ENCODE measurements around the gene NUDT1.

NUDT1 gene

DNA sequence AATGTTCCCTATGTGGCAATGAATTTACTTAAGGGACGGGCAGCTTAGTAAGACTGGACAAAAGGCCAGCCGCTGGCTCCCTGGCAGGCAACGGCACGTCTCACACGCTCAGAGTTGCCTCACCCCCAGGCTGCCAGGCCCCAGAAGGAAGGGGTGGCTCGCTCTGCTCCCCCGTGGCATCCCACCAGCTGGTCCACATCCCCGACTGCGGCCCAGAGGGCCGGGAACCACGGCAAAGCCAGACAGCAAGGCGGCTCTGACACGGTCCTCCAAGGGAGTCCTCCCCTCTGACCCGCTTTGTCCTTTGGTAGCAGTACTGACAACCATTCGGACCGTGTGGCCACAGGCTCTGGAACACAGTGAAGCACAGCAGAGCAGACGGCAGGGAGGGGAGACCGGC is 34.1 kb downstream of the NUDT1 start:
- H3K4me3 ChIP-seq (ENCODE audit: low read depth, low read length), result no peak overlapping the region
- no peak overlapping the region for H3K18ac ChIP-seq (ENCODE audit: low read length)
- no peak overlapping the region for H3K27ac ChIP-seq (ENCODE audit: low read depth, low read length)
- peaks cover 3 to 15% of the 10 kb centered on the region in 2 experiments for H3K36me3 ChIP-seq (ENCODE audit: control insufficient read depth in 1 of 2, insufficient read depth in 2 of 2, low read length in 2 of 2)
- H4K91ac ChIP-seq (ENCODE audit: low read depth, low read length), result no peak overlapping the region
- H4K12ac ChIP-seq (ENCODE audit: low read depth, low read length), result no peak overlapping the region
- H3K4me2 ChIP-seq (ENCODE audit: low read length), result no peak overlapping the region
- no peak overlapping the region for H2BK12ac ChIP-seq (ENCODE audit: low read length)
- no peak overlapping the region for H3K14ac ChIP-seq (ENCODE audit: low read length)
- DNase-seq, result no peak
- H4K8ac ChIP-seq (ENCODE audit: low read depth, low read length), result no peak overlapping the region
- H2BK120ac ChIP-seq (ENCODE audit: insufficient read depth, low read length, poor library complexity), result no peak overlapping the region
- H2AK5ac ChIP-seq (ENCODE audit: low read length), result no peak overlapping the region
- no peak overlapping the region for H3K4ac ChIP-seq (ENCODE audit: low read depth, low read length)
- no peaks in the 10 kb centered on the region for H3K79me2 ChIP-seq (ENCODE audit: control insufficient read depth, insufficient read depth, low read length, poor library complexity)
- H3K9me3 ChIP-seq (ENCODE audit: insufficient read depth, low read depth, low read length), result peaks cover 2% of the 10 kb centered on the region
- H3K27me3 ChIP-seq (ENCODE audit: insufficient read depth, low read length), result no peaks in the 10 kb centered on the region
- no CpG with 5 or more reads among the region's 18 CpGs for WGBS (ENCODE audit: extremely low coverage, insufficient coverage, insufficient read length)
- H3K4me1 ChIP-seq (ENCODE audit: control insufficient read depth in 1 of 2, insufficient read depth in 2 of 2, low read length in 2 of 2), result peaks cover 3 to 5% of the 10 kb centered on the region in 2 experiments
- no peak overlapping the region for H2BK5ac ChIP-seq (ENCODE audit: low read depth, low read length, poor library complexity)
- no peaks in the 10 kb centered on the region for H3K79me1 ChIP-seq (ENCODE audit: low read length)
- H3K9ac ChIP-seq (ENCODE audit: low read length), result no peak overlapping the region
- no peak overlapping the region for H3K23ac ChIP-seq (ENCODE audit: low read length)
- no peak overlapping the region for H2AFZ ChIP-seq (ENCODE audit: insufficient read depth, low read length, poor library complexity)

DNA sequence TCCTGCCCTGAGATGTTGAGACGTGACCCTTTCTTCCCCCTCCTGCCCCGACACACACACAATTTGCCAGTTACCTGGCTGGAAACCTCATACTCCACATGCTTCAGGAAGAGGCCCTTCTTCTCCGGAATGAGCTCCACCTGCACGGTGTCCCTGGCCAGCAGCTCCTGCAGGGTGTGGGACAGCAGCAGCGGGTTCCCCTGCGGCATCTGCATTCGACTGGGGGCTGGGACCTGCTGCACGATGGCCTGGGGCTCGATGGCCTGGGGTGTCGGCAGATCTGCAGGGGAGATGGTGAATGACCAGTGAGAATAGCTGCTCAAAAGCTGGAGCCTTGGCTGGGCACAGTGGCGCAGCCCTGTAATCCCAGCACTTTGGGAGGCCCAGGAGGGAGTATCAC is 36.0 kb downstream of the NUDT1 start:
- Histone ChIP-seq H4K8ac (ENCODE audit: low read depth, low read length) (no peak overlapping the region), H3K9me3 (ENCODE audit: insufficient read depth, low read depth, low read length) (peaks cover 2% of the 10 kb centered on the region), H4K91ac (ENCODE audit: low read depth, low read length) (no peak overlapping the region), H3K9ac (ENCODE audit: low read length) (no peak overlapping the region), H3K4me3 (ENCODE audit: low read depth, low read length) (no peak overlapping the region), H2BK120ac (ENCODE audit: insufficient read depth, low read length, poor library complexity) (no peak overlapping the region), H3K4me1 (ENCODE audit: control insufficient read depth in 1 of 2, insufficient read depth in 2 of 2, low read length in 2 of 2) (peaks cover 3 to 5% of the 10 kb centered on the region in 2 experiments), H3K23ac (ENCODE audit: low read length) (no peak overlapping the region), H3K36me3 (ENCODE audit: control insufficient read depth in 1 of 2, insufficient read depth in 2 of 2, low read length in 2 of 2) (peaks cover 3 to 10% of the 10 kb centered on the region in 2 experiments), H2BK5ac (ENCODE audit: low read depth, low read length, poor library complexity) (no peak overlapping the region), H3K79me2 (ENCODE audit: control insufficient read depth, insufficient read depth, low read length, poor library complexity) (no peaks in the 10 kb centered on the region), H3K79me1 (ENCODE audit: low read length) (no peaks in the 10 kb centered on the region), H3K27ac (ENCODE audit: low read depth, low read length) (no peak overlapping the region), H3K4ac (ENCODE audit: low read depth, low read length) (no peak overlapping the region), H2AFZ (ENCODE audit: insufficient read depth, low read length, poor library complexity) (no peak overlapping the region), H4K12ac (ENCODE audit: low read depth, low read length) (no peak overlapping the region), H2BK12ac (ENCODE audit: low read length) (no peak overlapping the region), H3K27me3 (ENCODE audit: insufficient read depth, low read length) (no peaks in the 10 kb centered on the region), H3K18ac (ENCODE audit: low read length) (no peak overlapping the region), H3K4me2 (ENCODE audit: low read length) (no peak overlapping the region), H2AK5ac (ENCODE audit: low read length) (no peak overlapping the region), H3K14ac (ENCODE audit: low read length) (no peak overlapping the region)
- peak in 1 of 2 donors; percentile 12 for DNase-seq
- WGBS (ENCODE audit: extremely low coverage, insufficient coverage, insufficient read length), result no CpG with 5 or more reads among the region's 11 CpGs

- no peak overlapping the region for H3K23ac ChIP-seq (ENCODE audit: low read length)
- no peaks in the 10 kb centered on the region for H3K79me1 ChIP-seq (ENCODE audit: low read length)
- H3K27me3 ChIP-seq (ENCODE audit: insufficient read depth, low read length), result no peaks in the 10 kb centered on the region
- no peak overlapping the region for H3K4ac ChIP-seq (ENCODE audit: low read depth, low read length)
- H2AK5ac ChIP-seq (ENCODE audit: low read length), result no peak overlapping the region
- H3K27ac ChIP-seq (ENCODE audit: low read depth, low read length), result no peak overlapping the region
- no CpG with 5 or more reads among the region's 4 CpGs for WGBS (ENCODE audit: extremely low coverage, insufficient coverage, insufficient read length)
- H3K4me2 ChIP-seq (ENCODE audit: low read length), result no peak overlapping the region
- no peak overlapping the region for H3K4me3 ChIP-seq (ENCODE audit: low read depth, low read length)
- H3K79me2 ChIP-seq (ENCODE audit: control insufficient read depth, insufficient read depth, low read length, poor library complexity), result no peaks in the 10 kb centered on the region
- no peak overlapping the region for H3K14ac ChIP-seq (ENCODE audit: low read length)
- no peak overlapping the region for H4K12ac ChIP-seq (ENCODE audit: low read depth, low read length)
- H3K9me3 ChIP-seq (ENCODE audit: insufficient read depth, low read depth, low read length), result no peaks in the 10 kb centered on the region
- no peak overlapping the region for H4K8ac ChIP-seq (ENCODE audit: low read depth, low read length)
- no peak overlapping the region for H2AFZ ChIP-seq (ENCODE audit: insufficient read depth, low read length, poor library complexity)
- H2BK5ac ChIP-seq (ENCODE audit: low read depth, low read length, poor library complexity), result no peak overlapping the region
- DNase-seq, result no peak
- H3K9ac ChIP-seq (ENCODE audit: low read length), result no peak overlapping the region
- H2BK120ac ChIP-seq (ENCODE audit: insufficient read depth, low read length, poor library complexity), result no peak overlapping the region
- H3K36me3 ChIP-seq (ENCODE audit: control insufficient read depth in 1 of 2, insufficient read depth in 2 of 2, low read length in 2 of 2), result peaks cover 3 to 7% of the 10 kb centered on the region in 2 experiments
- H2BK12ac ChIP-seq (ENCODE audit: low read length), result no peak overlapping the region
- H3K18ac ChIP-seq (ENCODE audit: low read length), result no peak overlapping the region
- peaks cover 0 to 3% of the 10 kb centered on the region in 2 experiments for H3K4me1 ChIP-seq (ENCODE audit: control insufficient read depth in 1 of 2, insufficient read depth in 2 of 2, low read length in 2 of 2)
- no peak overlapping the region for H4K91ac ChIP-seq (ENCODE audit: low read depth, low read length)
Observed at GRCh38 chr7:2279896-2280295, 37.9 kb downstream of the NUDT1 start.

DNA sequence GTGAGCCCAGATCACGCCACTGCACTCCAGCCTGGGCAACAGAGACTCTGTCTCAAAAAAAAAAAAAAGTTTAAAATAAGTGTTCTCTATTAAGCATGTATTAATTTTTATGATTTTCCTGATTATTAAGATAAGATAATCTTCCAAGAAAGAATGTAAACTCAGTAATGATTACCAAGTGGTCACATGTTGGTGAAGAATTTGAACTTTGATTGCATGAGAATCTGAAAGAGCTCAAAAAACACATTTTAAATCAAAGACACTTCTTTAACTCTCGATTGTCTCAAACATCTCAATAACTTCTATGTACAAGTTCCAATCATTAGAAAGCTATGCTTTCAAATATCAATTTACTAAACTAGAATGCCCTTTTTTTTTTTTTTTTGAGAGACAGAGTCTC is 38.4 kb downstream of the NUDT1 start:
- H4K12ac ChIP-seq (ENCODE audit: low read depth, low read length), result no peak overlapping the region
- no peak overlapping the region for H3K4me2 ChIP-seq (ENCODE audit: low read length)
- no peak overlapping the region for H3K4ac ChIP-seq (ENCODE audit: low read depth, low read length)
- H4K91ac ChIP-seq (ENCODE audit: low read depth, low read length), result no peak overlapping the region
- H3K14ac ChIP-seq (ENCODE audit: low read length), result no peak overlapping the region
- no peak overlapping the region for H2BK120ac ChIP-seq (ENCODE audit: insufficient read depth, low read length, poor library complexity)
- no CpG with 5 or more reads among the region's 2 CpGs for WGBS (ENCODE audit: extremely low coverage, insufficient coverage, insufficient read length)
- no peaks in the 10 kb centered on the region for H3K79me2 ChIP-seq (ENCODE audit: control insufficient read depth, insufficient read depth, low read length, poor library complexity)
- DNase-seq, result no peak
- no peak overlapping the region for H3K18ac ChIP-seq (ENCODE audit: low read length)
- no peak overlapping the region for H3K9ac ChIP-seq (ENCODE audit: low read length)
- H3K4me1 ChIP-seq (ENCODE audit: control insufficient read depth in 1 of 2, insufficient read depth in 2 of 2, low read length in 2 of 2), result peaks cover 0 to 2% of the 10 kb centered on the region in 2 experiments
- no peak overlapping the region for H2BK12ac ChIP-seq (ENCODE audit: low read length)
- H4K8ac ChIP-seq (ENCODE audit: low read depth, low read length), result no peak overlapping the region
- H2AFZ ChIP-seq (ENCODE audit: insufficient read depth, low read length, poor library complexity), result no peak overlapping the region
- H3K4me3 ChIP-seq (ENCODE audit: low read depth, low read length), result no peak overlapping the region
- no peaks in the 10 kb centered on the region for H3K27me3 ChIP-seq (ENCODE audit: insufficient read depth, low read length)
- H3K9me3 ChIP-seq (ENCODE audit: insufficient read depth, low read depth, low read length), result no peaks in the 10 kb centered on the region
- no peak overlapping the region for H2AK5ac ChIP-seq (ENCODE audit: low read length)
- no peak overlapping the region for H3K27ac ChIP-seq (ENCODE audit: low read depth, low read length)
- no peak overlapping the region for H2BK5ac ChIP-seq (ENCODE audit: low read depth, low read length, poor library complexity)
- H3K79me1 ChIP-seq (ENCODE audit: low read length), result no peaks in the 10 kb centered on the region
- peaks cover 3 to 4% of the 10 kb centered on the region in 2 experiments for H3K36me3 ChIP-seq (ENCODE audit: control insufficient read depth in 1 of 2, insufficient read depth in 2 of 2, low read length in 2 of 2)
- no peak overlapping the region for H3K23ac ChIP-seq (ENCODE audit: low read length)

Data from trophoblast cell (in vitro differentiated cells and primary cell).